Stimulated activated CD4-positive, alpha-beta T cell treated with anti-CD3 and anti-CD28 coated beads, Interleukin-1b, Interleukin-23, amount 100 ng/mL, for 24 hours (primary cell): Measurements from ENCODE around the gene CPTP.
A peak's percentile ranks its signal among the peaks of the same experiment; 100 is the strongest.

Experiments
- DNase-seq, 4 experiments: peaks; one replicate each; pipeline ENCODE4 v3.0.0-alpha.2; 2020; ENCODE audit warnings: low read depth in 4 of 4, low spot score in 1 of 4

Gene CPTP

DNA sequence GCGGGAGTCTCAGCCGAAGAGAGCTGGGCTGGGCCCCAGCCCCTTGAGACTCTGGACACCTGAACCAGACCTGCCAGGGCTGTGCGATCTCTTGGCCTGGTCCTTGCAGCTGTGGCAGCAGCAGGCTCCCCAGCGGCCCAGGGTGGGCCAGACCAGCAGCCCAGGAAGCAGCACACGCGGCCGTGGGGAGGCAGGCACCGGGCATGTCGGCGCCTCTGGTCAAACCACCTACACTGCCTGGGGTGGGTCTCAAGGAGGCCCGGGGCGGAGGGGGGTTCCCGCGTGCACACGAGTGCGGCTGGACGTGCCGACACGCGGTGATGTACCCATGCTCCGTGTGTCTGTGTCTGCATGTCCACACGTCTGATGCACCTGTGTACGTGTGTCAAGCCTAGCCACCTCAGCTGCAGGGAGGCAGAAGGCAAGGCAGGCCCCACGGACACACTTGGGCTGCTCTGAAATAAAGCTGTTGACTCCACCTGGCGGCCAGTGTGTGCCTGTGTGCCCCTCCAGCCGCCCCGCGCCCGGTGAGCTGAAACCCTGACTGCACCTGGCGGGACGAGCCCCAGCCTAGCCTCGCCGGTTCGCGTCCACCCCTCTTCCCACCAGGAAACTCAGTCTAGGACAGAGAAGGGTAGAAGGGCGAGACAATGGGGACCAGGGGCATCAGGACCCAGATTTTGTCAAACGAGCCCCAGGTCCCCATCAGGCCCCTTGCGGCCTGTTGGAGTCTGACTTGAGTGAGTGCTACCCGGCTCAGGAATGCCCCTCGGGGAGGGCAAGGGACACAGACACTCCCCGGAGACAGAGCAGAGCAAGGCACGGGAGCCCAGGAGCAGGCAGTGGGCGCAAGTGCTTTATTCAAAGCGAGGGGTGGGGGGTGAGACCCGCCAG is 32.8 kb upstream of the CPTP start:
- DNase-seq = peak in 3 of 4 experiments; percentile 37 to 53 (median 43)

DNA sequence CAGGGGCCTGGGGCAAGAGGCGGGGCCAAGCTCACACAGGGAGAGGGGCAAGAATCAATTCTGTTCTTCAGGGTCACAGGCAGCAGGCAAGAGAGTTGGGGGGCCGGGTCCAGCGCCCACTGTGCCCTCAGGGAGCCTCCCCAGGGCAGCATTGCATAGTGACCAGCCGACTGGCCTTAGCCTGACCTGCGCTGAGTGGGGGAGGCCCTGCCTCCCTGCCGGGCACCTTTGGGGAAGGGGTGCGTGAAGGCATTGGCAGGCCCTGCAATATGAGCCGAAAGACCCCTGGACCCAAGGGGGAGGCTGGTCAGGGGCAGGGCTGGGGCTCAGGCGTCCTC is 32.2 kb upstream of the CPTP start:
- DNase-seq = no peak

DNA sequence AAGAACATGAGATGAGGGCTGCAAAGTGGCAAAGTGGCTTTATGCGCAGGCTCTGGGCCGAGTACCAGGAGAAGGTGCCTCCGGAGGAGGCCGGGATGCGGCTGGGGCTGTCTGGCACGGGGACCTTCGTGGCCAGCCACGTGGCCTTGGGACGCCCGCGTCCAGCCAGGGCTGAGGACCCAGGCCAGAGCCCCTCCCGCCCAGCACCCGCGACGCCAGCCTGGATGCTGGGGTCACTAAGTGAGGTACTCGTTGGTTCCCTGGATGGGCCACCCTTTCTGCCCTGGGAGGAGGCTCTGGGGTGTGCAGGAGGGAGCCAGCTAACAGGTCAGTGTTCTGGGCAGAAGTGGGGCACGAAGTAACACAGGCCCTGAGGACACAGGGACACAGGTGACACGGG is 31.8 kb upstream of the CPTP start:
- DNase-seq = no peak

DNA sequence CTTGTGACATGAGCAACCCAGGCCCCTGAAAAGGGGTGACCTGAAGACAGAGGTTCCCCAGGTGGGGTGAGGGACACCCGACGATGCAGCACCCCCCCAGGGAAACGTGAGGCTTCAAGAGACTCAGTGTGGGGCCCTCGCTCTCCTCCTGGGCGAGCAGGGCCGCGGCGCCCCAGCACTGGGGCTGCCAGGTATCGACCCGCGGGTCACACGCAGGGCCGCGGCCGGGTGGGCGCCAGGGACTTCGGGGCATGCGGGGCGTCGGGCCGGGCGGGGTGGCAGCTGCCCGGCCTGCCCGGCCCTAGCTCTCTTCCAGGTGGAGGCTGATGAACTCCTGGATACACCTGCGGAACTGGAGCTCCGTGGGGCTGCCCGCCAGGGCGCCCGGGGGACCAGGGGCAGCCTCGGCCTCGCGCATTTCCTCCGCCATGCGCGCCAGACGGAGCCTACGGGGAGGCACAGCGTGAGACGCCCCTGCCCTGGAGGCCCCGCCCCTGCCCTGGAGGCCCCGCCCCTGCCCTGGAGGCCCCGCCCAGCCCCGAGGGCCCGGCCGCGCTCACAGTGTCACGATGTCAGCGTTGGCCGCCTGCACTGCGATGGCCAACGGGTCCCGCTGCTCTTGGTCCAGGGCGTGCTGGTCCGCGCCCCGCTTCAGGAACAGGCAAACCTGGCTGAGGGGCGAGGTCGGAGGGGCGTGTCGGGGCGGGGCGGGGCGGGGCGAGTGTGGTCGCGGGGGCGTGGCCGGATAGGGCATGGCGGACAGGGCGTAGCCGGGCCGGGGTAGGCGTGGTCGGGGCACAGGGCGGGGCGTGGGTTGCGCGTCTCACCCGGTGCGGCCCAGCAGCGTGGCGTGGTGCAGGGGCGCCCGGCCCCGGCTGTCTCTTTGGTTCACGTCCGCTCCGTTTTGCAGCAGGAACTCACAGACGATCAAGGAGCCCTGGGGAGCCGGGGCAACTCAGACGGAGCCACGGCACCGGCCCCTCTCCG is 31.0 kb upstream of the CPTP start:
- DNase-seq = no peak

DNA sequence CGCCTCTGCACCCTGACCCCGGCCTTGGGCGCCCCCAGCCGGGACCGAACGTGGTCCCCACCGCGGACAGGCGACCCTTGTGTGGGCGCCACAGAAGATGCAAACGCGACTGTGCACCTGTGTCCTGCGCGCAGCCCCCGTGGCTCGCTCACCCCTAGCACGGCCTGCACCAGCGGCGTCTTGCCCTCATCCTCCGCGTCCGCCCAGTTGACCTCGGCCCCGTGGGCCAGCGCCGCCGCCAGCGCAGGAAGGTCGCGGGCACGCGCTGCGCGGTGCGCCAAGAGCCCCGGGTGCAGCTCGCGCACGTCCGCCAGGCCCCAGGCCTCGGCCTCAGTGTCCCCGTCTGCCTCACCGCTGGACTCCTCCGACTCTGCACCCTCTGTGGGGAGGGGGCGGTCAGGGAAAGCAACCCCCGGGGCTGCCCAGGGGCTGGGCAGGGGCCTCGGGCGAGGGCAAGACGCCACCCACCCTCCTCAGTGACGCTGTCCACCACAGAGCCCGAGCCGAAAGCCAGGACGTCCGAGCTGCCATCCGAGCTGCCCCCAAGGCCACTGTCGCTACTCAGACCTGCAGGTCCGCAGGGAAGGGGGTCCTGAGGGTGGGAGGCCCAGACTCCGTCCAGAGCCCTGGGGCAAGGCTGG is 30.2 kb upstream of the CPTP start:
- no peak for DNase-seq

DNA sequence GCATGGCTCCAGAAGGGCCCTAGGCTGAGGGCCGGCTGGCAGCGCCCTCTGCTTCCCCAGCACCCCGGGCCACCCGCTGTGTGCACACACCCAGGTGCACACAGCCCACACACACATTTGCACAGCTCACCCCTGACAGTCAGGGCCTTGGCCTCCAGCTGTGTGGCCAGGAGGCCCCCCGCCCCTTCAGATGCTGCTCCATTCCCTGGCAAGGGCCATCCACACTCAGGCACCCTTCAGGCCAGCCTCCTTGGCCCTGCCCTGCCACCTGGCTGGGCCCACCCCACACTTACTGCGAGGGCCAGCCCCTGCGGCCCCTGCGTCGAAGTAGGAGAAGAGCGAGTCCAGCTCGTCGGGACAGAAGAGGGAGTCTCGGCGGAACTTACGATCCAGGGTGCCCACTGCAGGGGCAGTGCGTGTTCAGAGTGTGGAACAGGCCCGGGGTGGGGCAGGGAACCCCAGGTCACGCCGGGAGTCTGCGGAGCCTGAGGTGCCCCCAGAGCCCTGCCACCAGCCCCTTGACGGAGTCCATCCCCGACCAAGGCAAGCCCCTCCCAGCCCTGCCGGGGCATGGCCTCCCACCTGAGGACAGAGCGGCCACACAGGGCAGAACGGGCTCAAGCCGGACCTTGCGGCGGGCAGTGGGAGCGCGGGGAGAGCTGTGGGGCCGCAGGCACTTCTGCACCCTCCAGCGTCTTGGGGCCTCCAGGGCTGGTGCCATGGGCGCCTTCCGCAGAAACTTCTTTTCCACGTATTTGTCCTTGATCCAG is 29.3 kb upstream of the CPTP start:
- no peak for DNase-seq

DNA sequence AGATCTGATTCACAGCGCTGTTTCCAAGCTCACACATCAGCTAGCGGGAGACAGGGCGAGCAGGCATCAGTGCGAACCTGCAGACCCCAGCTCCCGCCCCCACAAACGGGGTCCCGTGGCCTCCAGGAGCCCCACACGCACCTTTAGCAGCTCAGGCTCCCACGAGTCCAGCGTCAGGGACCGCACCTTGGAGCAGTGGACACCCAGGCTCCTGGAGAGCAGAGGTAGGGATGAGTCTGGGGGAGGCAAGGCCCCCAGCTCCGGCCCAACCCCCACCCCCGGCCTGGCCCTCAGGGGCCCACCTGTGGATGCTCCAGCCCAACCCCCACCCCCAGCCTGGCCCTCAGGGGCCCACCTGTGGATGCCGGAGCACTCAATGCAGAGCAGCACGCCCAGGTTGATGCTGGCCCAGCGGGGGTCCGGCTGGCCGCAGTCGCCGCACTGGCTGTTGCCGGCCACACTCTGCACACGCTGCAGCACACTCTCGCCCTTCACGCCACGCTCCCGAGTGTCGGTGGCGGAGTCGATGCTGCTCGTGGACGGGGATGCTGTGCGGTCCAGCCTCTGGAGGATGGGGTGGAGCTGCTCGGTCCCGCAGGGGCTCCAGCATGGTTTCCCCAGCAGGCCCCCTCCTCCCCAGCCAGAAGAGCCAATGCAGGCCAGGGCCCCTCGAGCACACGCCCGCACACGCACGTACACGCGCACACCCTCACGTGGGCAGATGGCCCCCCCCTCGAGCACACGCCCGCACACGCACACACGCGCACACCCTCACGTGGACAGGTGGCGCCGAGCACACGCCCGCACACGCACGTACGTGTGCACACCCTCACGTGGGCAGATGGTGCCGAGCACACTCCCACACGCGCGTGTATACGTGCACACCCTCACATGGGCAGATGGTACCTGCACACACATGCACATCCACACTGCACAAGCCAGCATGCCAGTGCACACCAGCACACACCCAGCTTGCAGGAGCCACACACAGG is 28.2 kb upstream of the CPTP start:
- no peak for DNase-seq

DNA sequence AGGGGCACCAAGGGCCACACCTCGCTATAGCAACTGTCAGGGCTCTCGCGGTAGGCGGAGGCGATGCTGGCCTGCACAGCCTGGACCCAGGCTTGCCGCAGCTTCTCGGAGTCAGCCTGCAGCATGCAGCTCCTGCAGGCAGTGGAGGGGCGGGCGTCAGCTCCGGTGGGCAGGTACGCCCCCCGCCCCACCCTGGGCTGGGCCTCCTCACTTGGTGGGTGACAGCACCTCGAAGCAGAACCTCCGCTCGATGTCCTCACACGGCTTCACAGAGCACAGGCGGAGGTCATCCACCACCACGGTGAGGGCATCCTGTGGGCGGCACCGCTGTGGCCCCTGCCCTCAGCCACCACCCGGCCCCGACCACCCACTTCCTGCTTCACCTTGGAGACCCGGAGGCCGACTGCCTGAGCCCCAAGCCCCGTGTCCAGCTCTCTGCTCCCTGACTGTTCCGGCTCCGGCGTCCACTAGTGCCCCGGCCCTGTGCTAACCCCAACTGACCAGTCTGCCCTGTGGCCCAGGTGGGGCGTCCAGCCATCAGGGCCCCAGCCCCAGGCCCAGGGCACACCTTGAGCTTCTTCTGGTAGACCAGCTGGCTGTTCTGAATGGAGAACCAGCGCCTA is 26.7 kb upstream of the CPTP start:
- DNase-seq = no peak

DNA sequence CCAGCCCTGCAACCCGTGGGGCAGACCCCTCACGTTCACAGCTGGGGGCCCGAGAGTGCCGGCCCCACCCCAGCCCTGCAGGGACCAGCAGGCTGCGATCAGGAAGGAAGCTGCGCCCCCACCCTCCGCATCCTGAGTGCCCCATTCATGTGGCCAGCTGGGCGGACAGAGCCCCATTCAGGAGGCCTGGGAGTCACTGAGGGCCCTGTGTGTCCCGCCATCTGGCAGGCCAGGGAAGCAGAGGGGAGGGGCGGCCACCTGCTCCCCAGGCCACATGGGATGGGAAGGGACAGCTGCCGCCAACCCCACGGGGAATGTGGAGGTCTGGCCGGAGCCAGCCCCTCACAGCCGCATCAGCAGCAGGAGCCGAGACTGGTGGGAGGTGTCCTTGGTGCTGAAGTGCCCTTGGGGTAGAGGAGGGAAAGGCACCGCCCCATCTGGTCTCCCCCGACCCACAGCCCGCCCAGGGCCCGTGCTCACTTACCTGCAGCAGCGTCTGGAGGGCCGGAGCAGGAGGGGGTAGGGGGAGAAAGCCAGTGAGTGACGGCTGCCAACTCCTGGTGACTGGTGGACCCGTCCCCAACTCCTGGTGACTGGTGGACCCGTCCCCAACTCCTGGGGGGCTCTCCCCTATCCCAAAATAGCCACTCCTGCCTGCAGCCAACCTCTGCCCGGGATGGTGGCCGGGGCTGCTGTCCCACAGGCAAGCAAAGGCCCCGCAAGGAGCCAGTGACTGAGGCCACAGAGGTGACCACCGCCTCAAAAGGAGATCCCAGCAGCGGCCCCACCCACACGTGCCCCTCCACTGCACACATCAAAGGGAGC is 25.5 kb upstream of the CPTP start:
- no peak for DNase-seq

DNA sequence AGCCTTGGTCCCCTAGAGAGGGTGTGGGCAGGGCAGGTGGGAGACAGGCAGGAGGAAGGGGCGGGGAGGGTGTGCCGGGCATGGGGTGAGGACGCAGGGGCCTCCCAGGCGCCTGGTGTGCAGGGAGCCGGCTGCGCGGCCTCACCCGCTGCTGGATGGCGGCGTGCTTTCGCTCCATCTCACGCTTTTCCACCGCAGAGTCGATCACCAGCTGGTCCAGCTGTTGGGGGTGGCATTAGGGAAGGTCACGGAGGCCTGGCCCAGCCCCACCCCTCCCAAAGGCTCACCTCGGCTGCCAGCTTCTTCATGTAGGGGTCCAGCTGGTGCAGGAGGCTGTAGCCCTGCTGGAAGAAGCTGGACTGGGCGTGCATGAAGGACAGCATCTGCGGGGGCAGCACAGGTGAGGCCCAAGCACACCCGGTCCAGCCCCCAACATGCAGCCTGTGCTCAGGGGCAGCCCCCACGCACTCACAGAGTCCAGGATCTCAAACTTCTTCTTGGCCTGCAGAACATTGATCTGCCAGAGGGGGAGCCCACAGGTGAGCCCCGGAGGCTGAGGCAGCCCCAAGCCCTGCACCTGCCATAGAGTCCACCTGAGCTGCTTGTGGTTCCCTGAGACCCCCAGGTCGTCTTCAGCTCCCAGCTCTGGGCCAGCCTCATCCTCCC is 24.8 kb upstream of the CPTP start:
- no peak for DNase-seq

DNA sequence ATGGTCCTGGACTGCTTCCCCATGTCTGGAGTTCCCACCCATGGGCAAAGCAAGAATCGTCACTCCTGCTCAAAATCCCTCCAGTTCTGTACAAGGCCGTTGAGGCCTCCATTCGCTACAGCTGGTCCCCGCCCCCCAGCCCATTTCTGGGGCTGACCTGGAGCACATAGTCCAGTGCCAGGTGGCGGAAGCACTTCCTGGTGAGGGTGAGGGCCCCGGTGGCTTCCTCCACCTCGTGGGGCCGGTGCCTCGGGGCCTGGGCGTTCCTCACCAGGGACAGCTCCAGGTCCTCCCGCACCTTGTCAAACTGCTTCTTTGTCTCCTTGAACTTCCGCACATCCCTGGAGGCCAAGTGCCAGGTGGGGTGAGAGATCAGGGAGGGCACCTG is 24.3 kb upstream of the CPTP start:
- DNase-seq = no peak

DNA sequence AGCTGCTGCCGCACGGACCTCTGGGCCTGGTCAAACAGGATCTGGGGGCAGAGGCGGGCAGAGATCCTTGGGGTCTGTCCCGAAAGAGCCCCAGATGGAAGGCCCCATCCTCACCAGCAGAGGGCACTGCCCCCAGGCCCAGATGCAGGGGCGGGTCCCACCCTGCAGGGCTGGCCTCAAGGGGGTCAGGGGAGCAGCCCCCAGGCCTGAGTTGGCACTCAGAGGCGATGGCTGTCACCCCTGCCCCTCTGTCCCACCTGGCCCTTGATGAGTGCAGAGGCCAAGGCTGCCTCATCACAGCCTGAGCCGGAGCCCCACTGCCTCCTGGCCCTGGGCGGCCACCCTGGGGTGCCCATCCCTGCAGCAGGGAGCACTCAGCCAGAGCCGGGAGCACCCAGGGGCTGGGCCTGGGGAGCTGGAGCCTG is 22.6 kb upstream of the CPTP start:
- no peak for DNase-seq

DNA sequence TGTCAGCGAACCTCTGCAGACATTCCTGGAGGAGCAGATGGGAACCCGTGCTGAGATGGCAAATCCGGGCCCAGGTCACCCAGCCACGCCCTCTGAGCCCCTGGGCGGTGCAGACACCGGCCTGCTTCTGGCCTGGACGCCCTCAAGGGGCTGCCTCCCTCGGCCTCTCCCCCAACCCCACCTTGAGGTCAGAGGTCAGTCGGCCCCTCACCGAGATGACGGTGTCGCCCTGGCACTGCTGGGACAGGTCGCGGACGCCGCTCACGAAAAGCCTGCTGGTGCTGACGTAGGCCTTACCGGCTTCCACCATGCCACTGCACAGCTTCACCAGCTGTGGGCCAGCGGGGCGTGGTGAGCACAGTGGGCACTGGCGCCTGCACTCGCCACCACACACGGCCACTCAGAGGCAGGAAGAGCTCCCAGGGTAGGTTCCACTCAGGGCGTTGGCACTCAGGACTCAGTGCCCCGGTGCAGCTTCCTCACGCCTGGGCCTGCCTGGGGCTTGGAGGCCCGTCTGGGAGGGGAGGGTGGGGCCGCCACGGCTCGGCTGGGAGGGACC is 21.6 kb upstream of the CPTP start:
- DNase-seq = no peak

DNA sequence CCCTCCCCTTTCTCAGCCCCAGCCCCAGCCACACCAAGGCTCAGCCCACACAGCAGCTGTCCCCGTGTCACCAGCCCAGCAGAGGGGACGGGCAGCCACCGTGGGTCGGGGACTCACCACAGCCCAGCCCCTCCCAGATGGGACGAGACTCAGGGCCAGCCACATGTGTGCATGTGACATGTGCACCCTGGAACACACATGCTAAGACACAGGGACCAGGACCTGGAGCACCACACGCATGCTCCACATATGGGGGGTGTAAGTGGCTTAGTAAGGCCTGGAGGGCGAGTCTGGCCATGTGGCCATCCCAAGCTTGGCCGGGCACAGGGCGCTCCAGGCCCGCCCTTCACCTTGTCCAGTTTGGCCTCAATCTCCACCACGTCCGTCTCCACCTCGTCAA is 20.9 kb upstream of the CPTP start:
- no peak for DNase-seq

DNA sequence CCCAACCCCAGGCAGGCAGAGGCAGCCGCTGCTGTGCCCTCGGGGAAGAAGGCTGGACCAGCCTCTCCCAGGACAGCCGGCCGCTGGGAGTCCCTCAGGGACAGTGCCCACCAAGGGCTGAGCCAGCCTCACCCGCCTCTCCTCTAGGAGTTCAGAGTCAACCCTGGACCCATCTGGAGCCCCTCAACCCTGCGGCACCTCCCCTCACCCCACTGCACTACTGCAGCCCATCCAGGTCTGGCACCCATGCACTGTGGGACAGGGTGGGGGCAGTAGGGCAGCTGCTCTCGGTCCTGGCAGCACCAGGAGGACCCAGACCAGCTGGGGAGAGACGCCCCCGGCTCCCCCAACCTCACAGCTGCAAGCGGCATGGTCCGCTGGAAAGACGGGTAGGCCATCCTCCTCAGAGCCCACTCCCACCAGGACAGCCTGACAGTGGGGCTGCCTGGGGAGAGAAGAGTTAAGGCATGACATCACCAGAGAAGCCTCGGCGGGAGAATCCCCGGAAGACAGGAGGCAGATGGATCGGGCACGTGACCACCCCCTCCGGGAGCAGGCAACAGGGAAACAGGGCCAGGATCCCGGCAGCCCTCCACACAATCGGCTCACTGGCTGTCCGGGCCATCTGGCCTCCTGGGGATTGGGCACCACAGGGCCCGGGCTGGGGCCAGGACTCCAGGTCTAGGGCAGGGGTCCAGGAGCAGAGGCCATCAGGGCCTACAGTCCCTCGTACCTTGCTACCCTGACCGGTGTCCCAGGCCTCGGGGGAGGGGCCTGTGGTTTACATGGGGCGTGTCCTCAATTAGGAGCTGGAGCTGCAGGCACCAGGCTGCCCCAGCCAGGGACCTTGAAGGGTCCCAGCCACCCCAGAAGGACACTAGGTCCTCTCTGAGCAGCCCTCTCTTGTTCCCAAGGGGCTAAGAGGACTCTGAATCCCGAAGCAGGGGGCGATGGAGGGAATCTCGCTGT is 20.0 kb upstream of the CPTP start:
- DNase-seq = no peak
